CD4-positive, alpha-beta T cell treated with Interleukin-4 for 1 hour (primary cell): ENCODE measurements around the gene GPER1.
"Not testable (repeated sequence)": the region's sequence is repeated elsewhere in the genome, so short reads cannot be mapped to it uniquely, and the experiment has no call there.

Source experiments
- DNase-seq, 2 donors: peaks; one replicate each; pipeline ENCODE4 v3.0.0-alpha.2; 2020 to 2022

Gene GPER1

GRCh38 chr7:1087952-1088920 is at the start of gene GPER1:
GPER1 (plus strand) TSS chr7:1088113; CDS start chr7:1091729, 3,616 bp downstream.
- DNase-seq: no peak

- DNase-seq: not testable (repeated sequence)
These were observed 47.7 kb upstream of the GPER1 start for GRCh38 chr7:1040233-1040632.

GRCh38 chr7:1040790-1041189 is 47.1 kb upstream of the GPER1 start:
- DNase-seq: no peak

- peak in 1 of 2 donors; percentile 28 for DNase-seq
These were observed 46.1 kb upstream of the GPER1 start for GRCh38 chr7:1041551-1042491.

- no peak for DNase-seq
These were observed 45.5 kb upstream of the GPER1 start for GRCh38 chr7:1042492-1042833.

GRCh38 chr7:1043552-1044188 is 44.2 kb upstream of the GPER1 start:
- no peak for DNase-seq

GRCh38 chr7:1044189-1045068 is 43.5 kb upstream of the GPER1 start, which contains the start of gene GPR146:
GPR146 (plus strand) TSS chr7:1044546; CDS start chr7:1057516, 12,970 bp downstream.
- DNase-seq: peak; percentile 90 to 91

- DNase-seq: no peak
These were observed 42.5 kb upstream of the GPER1 start for GRCh38 chr7:1045069-1046063.

- DNase-seq: peak; percentile 58 to 80
These were observed 40.9 kb upstream of the GPER1 start for GRCh38 chr7:1046722-1047679.

- no peak for DNase-seq
These were observed 38.7 kb upstream of the GPER1 start for GRCh38 chr7:1049006-1049741.

GRCh38 chr7:1049801-1050200 is 38.1 kb upstream of the GPER1 start:
- no peak for DNase-seq

- DNase-seq: no peak
These were observed 37.5 kb upstream of the GPER1 start for GRCh38 chr7:1050254-1050906.

GRCh38 chr7:1050956-1051690 is 36.8 kb upstream of the GPER1 start:
- no peak for DNase-seq

- no peak for DNase-seq
These were observed 35.7 kb upstream of the GPER1 start for GRCh38 chr7:1052031-1052818.

GRCh38 chr7:1053002-1053411 is 34.9 kb upstream of the GPER1 start:
- DNase-seq: no peak

- DNase-seq: no peak
These were observed 34.0 kb upstream of the GPER1 start for GRCh38 chr7:1053816-1054370.
